Sigmoid colon (tissue), 7 donors: Measurements from ENCODE around the gene BMERB1. TPM values are rescaled to one million over a fixed set of nuclear protein-coding genes. Genes with fewer than 3 reads are reported as not detected.

ENCODE experiments used
- DNase-seq: peaks from one replicate; pipeline ENCODE4 v3.0.0-alpha.2; 2019
- H3K27ac ChIP-seq, 4 donors: fragments of 200-600 bp; sonication (generic); one replicate each; pipeline ENCODE4 v1.5.1; 2016 to 2019; ENCODE audit warnings: mild to moderate bottlenecking in 1 of 4
- H3K27me3 ChIP-seq, 3 donors: fragments of 200-600 bp; sonication (generic); one replicate each; pipeline ENCODE4 v1.5.1; 2019; ENCODE audit warnings: mild to moderate bottlenecking in 1 of 3
- H3K36me3 ChIP-seq, 4 donors: fragments of 200-600 bp; sonication (generic); one replicate each; pipeline ENCODE4 v1.5.1; 2016 to 2019
- H3K4me1 ChIP-seq, 4 donors: fragments of 200-600 bp; sonication (generic); one replicate each; pipeline ENCODE4 v1.5.1; 2017 to 2019
- H3K4me3 ChIP-seq, 4 donors: fragments of 200-600 bp; sonication (generic); one replicate each; pipeline ENCODE4 v1.5.1; 2017 to 2019; ENCODE audit warnings: mild to moderate bottlenecking in 2 of 4, moderate library complexity in 1 of 4
- H3K9me3 ChIP-seq, 4 donors: fragments of 200-600 bp in 3 of 4; sonication (generic) in 3 of 4; one replicate each; pipeline versions ENCODE4 v1.5.1 to v1.6.1; 2013 to 2019
- CTCF ChIP-seq, 4 experiments: fragments of 450-650 bp in 3 of 4; fragments of 200-600 bp in 1 of 4; IDR thresholded peaks; one replicate each; pipeline ENCODE4 v1.5.1; 2016 to 2019; ENCODE audit warnings: antibody characterized with exemption in 4 of 4, mild to moderate bottlenecking in 3 of 4, moderate library complexity in 2 of 4
- EP300 ChIP-seq, 4 donors: sonication (generic); formaldehyde crosslinking; IDR thresholded peaks; one replicate each; pipeline ENCODE4 v1.6.1; 2017; ENCODE audit warnings: antibody characterized with exemption in 4 of 4
- POLR2A ChIP-seq, 2 donors: fragments of 450-650 bp; IDR thresholded peaks; one replicate each; pipeline ENCODE4 v1.6.1; 2016; ENCODE audit warnings: antibody characterized with exemption in 2 of 2, mild to moderate bottlenecking in 2 of 2, moderate library complexity in 2 of 2
- POLR2AphosphoS5 ChIP-seq, 4 donors: sonication (generic); formaldehyde crosslinking; IDR thresholded peaks; one replicate each; pipeline ENCODE4 v1.6.1; 2017; ENCODE audit warnings: antibody characterized with exemption in 4 of 4
- WGBS, 2 donors: extraction: QIAGEN DNeasy Blood & Tissue Kit; methylation state at CpG; one replicate each; pipeline ENCODE4 v1.1.7; 2013; 5-methylcytosine and 5-hydroxymethylcytosine counted together
- intact Hi-C: fragments of 100-400 bp; cut with DNase I; formaldehyde crosslinking; loops from one replicate; pipeline ENCODE4 v1.15.1; 2023
- polyA plus RNA-seq, 3 donors: library from polyadenylated mRNA; stranded (reverse); fragments of 200-250 nt; gene quantifications; one replicate each; pipeline ENCODE4 v1.2.3, GENCODE V29; 2013
- total RNA-seq, 4 donors: library from RNA; depleted of rRNA; stranded (reverse); fragments of >200 nt; gene quantifications; one replicate each; pipeline ENCODE4 v1.1.0, GENCODE V29; 2016
- donor health status: healthy with polysubstance abuse.
- donor health status: Bipolar disorder and iron deficiency.
- donor health status: healthy.

The BMERB1 gene
- total and polyA plus RNA-seq, 7 donors, result 3.7 to 112 (median 63.4) TPM

GRCh38 chr16:15575293-15576049, 141.1 kb downstream of the BMERB1 start:
- WGBS, 2 donors, result 90 to 92% methylated on average over 4 of the region's 4 CpGs
- Histone ChIP-seq H3K9me3 (no peaks in the 10 kb centered on the region), H3K27me3 (no peaks in the 10 kb centered on the region), H3K4me1 (peaks cover 0 to 7% (median 3%) of the 10 kb centered on the region in 4 donors), H3K4me3 (no peak overlapping the region), H3K36me3 (no peaks in the 10 kb centered on the region), H3K27ac (peak overlapping the region in 1 of 4 donors; percentile 4)
- intact Hi-C loops, result no loop called here
- no peak for DNase-seq
- no peak for TF ChIP-seq EP300 (IDR thresholded peaks at IDR 0.05)

- no peak for DNase-seq
- Histone ChIP-seq H3K36me3 (peaks cover 0 to 12% (median 5%) of the 10 kb centered on the region in 4 donors), H3K4me1 (peaks cover 0 to 4% (median 2%) of the 10 kb centered on the region in 4 donors), H3K9me3 (no peaks in the 10 kb centered on the region), H3K27ac (no peak overlapping the region), H3K27me3 (no peaks in the 10 kb centered on the region), H3K4me3 (no peak overlapping the region)
- intact Hi-C loops, result no loop called here
- TF ChIP-seq POLR2AphosphoS5 (IDR thresholded peaks at IDR 0.05), result no peak
- 17 to 77% methylated on average over 20 of the region's 20 CpGs for WGBS, 2 donors
These were observed 142.9 kb downstream of the BMERB1 start for GRCh38 chr16:15576960-15577958.

GRCh38 chr16:15578824-15579223, 144.4 kb downstream of the BMERB1 start:
- H3K36me3 ChIP-seq, result peaks cover 0 to 28% (median 11%) of the 10 kb centered on the region in 4 donors
- intact Hi-C loops, result no loop called here

GRCh38 chr16:15581127-15581815, 146.9 kb downstream of the BMERB1 start:
- peaks cover 9 to 46% (median 14%) of the 10 kb centered on the region in 4 donors for H3K36me3 ChIP-seq

More at GRCh38 chr16:15578824-15579223, 144.4 kb downstream of the BMERB1 start:
- Histone ChIP-seq H3K4me3 (no peak overlapping the region), H3K4me1 (no peaks in the 10 kb centered on the region), H3K27ac (no peak overlapping the region), H3K9me3 (no peaks in the 10 kb centered on the region), H3K27me3 (no peaks in the 10 kb centered on the region)
- DNase-seq, result no peak
- TF ChIP-seq POLR2AphosphoS5 (IDR thresholded peaks at IDR 0.05), result no peak
- TF ChIP-seq CTCF (IDR thresholded peaks at IDR 0.05), result no peak
- no peak for TF ChIP-seq POLR2A (IDR thresholded peaks at IDR 0.05)
- TF ChIP-seq EP300 (IDR thresholded peaks at IDR 0.05), result no peak
- WGBS, 2 donors, result 95 to 97% methylated on average over 4 of the region's 4 CpGs

More at GRCh38 chr16:15581127-15581815, 146.9 kb downstream of the BMERB1 start:
- 91 to 94% methylated on average over 10 of the region's 10 CpGs for WGBS, 2 donors
- DNase-seq, result no peak
- H3K4me3 ChIP-seq, result no peak overlapping the region
- no peak overlapping the region for H3K27ac ChIP-seq
- no peaks in the 10 kb centered on the region for H3K4me1 ChIP-seq
- H3K9me3 ChIP-seq, result peaks cover 0 to 8% (median 0%) of the 10 kb centered on the region in 4 donors
- TF ChIP-seq POLR2A (IDR thresholded peaks at IDR 0.05) (no peak), POLR2AphosphoS5 (IDR thresholded peaks at IDR 0.05) (no peak), CTCF (IDR thresholded peaks at IDR 0.05) (no peak), EP300 (IDR thresholded peaks at IDR 0.05) (no peak)
- intact Hi-C loops, result loop anchor here (10.0 kb wide), 1 partner anchor 56 kb away; no protein-coding TSS in a partner anchor
- H3K27me3 ChIP-seq, result no peaks in the 10 kb centered on the region
